PC-9 (cell line): Measurements from ENCODE around the gene MCRIP1. TPM values are rescaled to one million over a fixed set of nuclear protein-coding genes. Genes with fewer than 3 reads are reported as not detected.

Experiments
- BruUV-seq: library from RNA; stranded (reverse); fragments of 400-500 nt; replicated peaks from 2 replicates; lab custom pipeline; 2021; lab: Mats Ljungman, UMichigan
- CTCF ChIA-PET: fragments of 300-600 bp; sonication (Branson Sonifier 250); formaldehyde crosslinking; loops from one replicate; lab custom pipeline; 2022; ENCODE audit warnings: antibody characterized with exemption; lab: Charles Lee
- POLR2A ChIA-PET: fragments of 300-600 bp; sonication (Branson Sonifier 250); formaldehyde crosslinking; loops from one replicate; lab custom pipeline; 2022; ENCODE audit warnings: antibody characterized with exemption; ENCODE audit not compliant: unreplicated experiment; lab: Charles Lee
- DNase-seq, 2 experiments: peaks; one replicate each; pipeline versions ENCODE4 v3.0.0 to v3.0.0-alpha.2; 2015 to 2022; ENCODE audit warnings: mixed read lengths in 1 of 2
- H2AFZ ChIP-seq: fragments of 200-600 bp; sonication (generic); 2 replicates; pipeline ENCODE4 v1.8.1; 2017; ENCODE audit warnings: antibody characterized with exemption
- H3F3A ChIP-seq: fragments of 200-600 bp; sonication (generic); 2 replicates; pipeline ENCODE4 v1.8.1; 2017; ENCODE audit warnings: antibody characterized with exemption, mild to moderate bottlenecking, low read depth; ENCODE audit not compliant: insufficient read depth
- H3K27ac ChIP-seq: fragments of 200-600 bp; sonication (generic); 2 replicates; pipeline ENCODE4 v1.6.1; 2016; ENCODE audit warnings: mixed run types
- H3K27me3 ChIP-seq: fragments of 200-600 bp; sonication (generic); 2 replicates; pipeline ENCODE4 v1.6.1; 2016; ENCODE audit warnings: low read depth, mixed run types; ENCODE audit not compliant: insufficient read depth
- H3K36me3 ChIP-seq: fragments of 200-600 bp; sonication (generic); 2 replicates; pipeline ENCODE4 v1.6.1; 2016; ENCODE audit warnings: low read depth, mixed run types
- H3K4me1 ChIP-seq: fragments of 200-600 bp; sonication (generic); replicated peaks from 2 replicates; pipeline ENCODE4 v1.6.1; 2016; ENCODE audit warnings: mixed run types; ENCODE audit not compliant: insufficient read depth
- H3K4me2 ChIP-seq: fragments of 200-600 bp; sonication (generic); 2 replicates; pipeline ENCODE4 v1.6.1; 2017; ENCODE audit warnings: mixed run types
- H3K4me3 ChIP-seq: fragments of 200-600 bp; sonication (generic); 2 replicates; pipeline ENCODE4 v1.6.1; 2016; ENCODE audit warnings: mixed run types
- H3K79me2 ChIP-seq: fragments of 200-600 bp; sonication (generic); 2 replicates; pipeline ENCODE4 v1.6.1; 2017; ENCODE audit warnings: low read depth, mixed run types
- H3K9me2 ChIP-seq: fragments of 200-600 bp; sonication (generic); 2 replicates; pipeline ENCODE4 v1.8.1; 2017; ENCODE audit warnings: mild to moderate bottlenecking; ENCODE audit not compliant: insufficient read depth
- H3K9me3 ChIP-seq: fragments of 200-600 bp; sonication (generic); 2 replicates; pipeline ENCODE4 v1.8.1; 2016; ENCODE audit warnings: low read depth; ENCODE audit not compliant: insufficient read depth
- H4K20me1 ChIP-seq: fragments of 200-600 bp; sonication (generic); 2 replicates; pipeline ENCODE4 v1.8.1; 2017; ENCODE audit not compliant: insufficient read depth
- EZH2 ChIP-seq: fragments of 200-600 bp; sonication (generic); IDR thresholded peaks from 2 replicates; pipeline ENCODE4 v1.8.0; 2017; ENCODE audit warnings: antibody characterized with exemption, low read depth
- intact Hi-C: fragments of 100-400 bp; cut with micrococcal nuclease; formaldehyde crosslinking; loops from one replicate; pipeline ENCODE4 v1.10.0; 2022; ENCODE audit not compliant: unreplicated experiment
- total RNA-seq: library from RNA; stranded (reverse); gene quantifications from 2 replicates; pipeline ENCODE4 v1.2.3, GENCODE V29; 2021
- TF ChIP-seq, protein P1 (sequence below): fragments of 200-600 bp; sonication (generic); conservative IDR thresholded peaks from 2 replicates; pipeline ENCODE4 v1.6.1; 2017; ENCODE audit warnings: mixed run types, antibody characterized with exemption, mild to moderate bottlenecking, moderate library complexity

MCRIP1 gene
- total RNA-seq, 1 experiment from 2014 or later = 53.8 TPM

- Histone ChIP-seq H3K27me3 (no peaks in the 10 kb centered on the region), H3K4me3 (no peak overlapping the region), H3K36me3 (no peaks in the 10 kb centered on the region), H3K9me2 (no peaks in the 10 kb centered on the region), H3K27ac (no peak overlapping the region), H3K4me2 (no peak overlapping the region), H3K4me1 (no peaks in the 10 kb centered on the region), H3K79me2 (no peaks in the 10 kb centered on the region), H4K20me1 (no peaks in the 10 kb centered on the region), H3K9me3 (no peaks in the 10 kb centered on the region), H2AFZ (no peak overlapping the region), H3F3A (peaks cover 3% of the 10 kb centered on the region; the same call in 1 of the 2 replicates)
- ChIA-PET CTCF (no interaction called here), POLR2A (no interaction called here)
- TF ChIP-seq, protein P1, sequence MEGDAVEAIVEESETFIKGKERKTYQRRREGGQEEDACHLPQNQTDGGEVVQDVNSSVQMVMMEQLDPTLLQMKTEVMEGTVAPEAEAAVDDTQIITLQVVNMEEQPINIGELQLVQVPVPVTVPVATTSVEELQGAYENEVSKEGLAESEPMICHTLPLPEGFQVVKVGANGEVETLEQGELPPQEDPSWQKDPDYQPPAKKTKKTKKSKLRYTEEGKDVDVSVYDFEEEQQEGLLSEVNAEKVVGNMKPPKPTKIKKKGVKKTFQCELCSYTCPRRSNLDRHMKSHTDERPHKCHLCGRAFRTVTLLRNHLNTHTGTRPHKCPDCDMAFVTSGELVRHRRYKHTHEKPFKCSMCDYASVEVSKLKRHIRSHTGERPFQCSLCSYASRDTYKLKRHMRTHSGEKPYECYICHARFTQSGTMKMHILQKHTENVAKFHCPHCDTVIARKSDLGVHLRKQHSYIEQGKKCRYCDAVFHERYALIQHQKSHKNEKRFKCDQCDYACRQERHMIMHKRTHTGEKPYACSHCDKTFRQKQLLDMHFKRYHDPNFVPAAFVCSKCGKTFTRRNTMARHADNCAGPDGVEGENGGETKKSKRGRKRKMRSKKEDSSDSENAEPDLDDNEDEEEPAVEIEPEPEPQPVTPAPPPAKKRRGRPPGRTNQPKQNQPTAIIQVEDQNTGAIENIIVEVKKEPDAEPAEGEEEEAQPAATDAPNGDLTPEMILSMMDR = no peak
- no peak for TF ChIP-seq EZH2
- no peak for DNase-seq
- intact Hi-C loops = no loop called here
- no TSS peak for BruUV-seq
Observed at GRCh38 chr17:81845361-81845760, 12.3 kb upstream of the MCRIP1 start.

- H3F3A ChIP-seq = peaks cover 3% of the 10 kb centered on the region; the same call in 1 of the 2 replicates
- H3K4me1 ChIP-seq = no peaks in the 10 kb centered on the region
- no peaks in the 10 kb centered on the region for H4K20me1 ChIP-seq
- no peak overlapping the region for H2AFZ ChIP-seq
- H3K27ac ChIP-seq = no peak overlapping the region
- H3K36me3 ChIP-seq = no peaks in the 10 kb centered on the region
- no peaks in the 10 kb centered on the region for H3K9me3 ChIP-seq
- intact Hi-C loops = no loop called here
- TF ChIP-seq, protein P1 = no peak
- TF ChIP-seq EZH2 = no peak
- ChIA-PET CTCF (no interaction called here), POLR2A (no interaction called here)
- no peaks in the 10 kb centered on the region for H3K79me2 ChIP-seq
- H3K4me3 ChIP-seq = no peak overlapping the region
- no peaks in the 10 kb centered on the region for H3K9me2 ChIP-seq
- H3K27me3 ChIP-seq = no peaks in the 10 kb centered on the region
- DNase-seq = no peak
- H3K4me2 ChIP-seq = no peak overlapping the region
- BruUV-seq = no TSS peak
Observed at GRCh38 chr17:81844887-81845286, 11.8 kb upstream of the MCRIP1 start.

GRCh38 chr17:81844327-81844851, 11.3 kb upstream of the MCRIP1 start:
- no peak overlapping the region for H3K4me3 ChIP-seq
- no peaks in the 10 kb centered on the region for H4K20me1 ChIP-seq
- H3F3A ChIP-seq = peaks cover 3% of the 10 kb centered on the region; the same call in 1 of the 2 replicates
- H3K9me2 ChIP-seq = no peaks in the 10 kb centered on the region
- no peak overlapping the region for H2AFZ ChIP-seq
- intact Hi-C loops = no loop called here
- no peaks in the 10 kb centered on the region for H3K36me3 ChIP-seq
- CTCF ChIA-PET = no interaction called here
- no peak overlapping the region for H3K4me2 ChIP-seq
- no TSS peak for BruUV-seq
- H3K4me1 ChIP-seq = no peaks in the 10 kb centered on the region
- H3K79me2 ChIP-seq = no peaks in the 10 kb centered on the region
- no peaks in the 10 kb centered on the region for H3K9me3 ChIP-seq
- no peak overlapping the region for H3K27ac ChIP-seq
- no peak for DNase-seq
- TF ChIP-seq EZH2 = no peak
- TF ChIP-seq, protein P1 = no peak
- no peaks in the 10 kb centered on the region for H3K27me3 ChIP-seq
- POLR2A ChIA-PET = interaction anchor here (0.7 kb wide), 1 partner anchor 109 kb away, joined by 4 read pairs; no protein-coding TSS in a partner anchor
